AG08396 (cell line): ENCODE measurements around the gene DPEP3.
"Not testable (repeated sequence)": the region's sequence is repeated elsewhere in the genome, so short reads cannot be mapped to it uniquely, and the experiment has no call there.

Experiments used
- DNase-seq: peaks from one replicate; pipeline ENCODE4 v3.0.0; 2012; ENCODE audit warnings: low spot score, mixed read lengths

Gene DPEP3

GRCh38 chr16:67944690-67945391, 35.5 kb downstream of the DPEP3 start:
- DNase-seq = no peak

- no peak for DNase-seq
Measured at GRCh38 chr16:67943619-67944504, 36.4 kb downstream of the DPEP3 start, which contains the start of gene LCAT. TSS of gene LCAT (minus strand) at chr16:67944120. CDS start at chr16:67944101, 19 bp downstream.

GRCh38 chr16:67943256-67943618, 37.1 kb downstream of the DPEP3 start:
- DNase-seq = no peak

- DNase-seq = no peak
Measured at GRCh38 chr16:67942510-67943255, 37.6 kb downstream of the DPEP3 start.

GRCh38 chr16:67942200-67942509, 38.1 kb downstream of the DPEP3 start:
- peak; percentile 66 for DNase-seq

GRCh38 chr16:67941469-67942199, 38.7 kb downstream of the DPEP3 start:
- DNase-seq = no peak

GRCh38 chr16:67940446-67941089, 39.7 kb downstream of the DPEP3 start:
- DNase-seq = no peak

- no peak for DNase-seq
Measured at GRCh38 chr16:67939507-67940445, 40.5 kb downstream of the DPEP3 start.

GRCh38 chr16:67937713-67938112, 42.6 kb downstream of the DPEP3 start:
- not testable (repeated sequence) for DNase-seq

- no peak for DNase-seq
Measured at GRCh38 chr16:67936880-67937605, 43.3 kb downstream of the DPEP3 start.

- DNase-seq = peak; percentile 79
Measured at GRCh38 chr16:67936124-67936879, 44.0 kb downstream of the DPEP3 start, which contains the start of gene PSMB10. TSS of gene PSMB10 (minus strand) at chr16:67936850. CDS start at chr16:67936749, 101 bp downstream.

GRCh38 chr16:67935402-67936123, 44.7 kb downstream of the DPEP3 start:
- peak; percentile 94 for DNase-seq

- DNase-seq = no peak
Measured at GRCh38 chr16:67935101-67935401, 45.2 kb downstream of the DPEP3 start.

- no peak for DNase-seq
Measured at GRCh38 chr16:67934306-67935100, 45.8 kb downstream of the DPEP3 start.

- no peak for DNase-seq
Measured at GRCh38 chr16:67933805-67934204, 46.5 kb downstream of the DPEP3 start.

GRCh38 chr16:67932462-67932840, 47.8 kb downstream of the DPEP3 start:
- DNase-seq = no peak

GRCh38 chr16:67931712-67932461, 48.4 kb downstream of the DPEP3 start, which contains the start of gene CTRL:
TSS of gene CTRL (minus strand) at chr16:67931862. CDS start at chr16:67931852, 10 bp downstream.
- no peak for DNase-seq
